Mesenteric fat pad (tissue), 1 donor: Measurements from ENCODE around the gene HRCT1. TPM values are rescaled to one million over a fixed set of nuclear protein-coding genes. Genes with fewer than 3 reads are reported as not detected.

Experiments
- DNase-seq: peaks from one replicate; pipeline ENCODE4 v3.0.0-alpha.2; 2020; ENCODE audit warnings: low spot score
- total RNA-seq: library from RNA; stranded (reverse); fragmentation: NEBNext Ultra II Directional; extraction: Animal tissue kit (Norgen Biotek cat#: 25700); gene quantifications from one replicate; pipeline ENCODE4 v1.2.1, GENCODE V29; 2021
- donor health status: DM: yes; HTN: yes; CAD: no.

The HRCT1 gene
- total RNA-seq, 1 donor from 2014 or later: 5.2 TPM

DNA sequence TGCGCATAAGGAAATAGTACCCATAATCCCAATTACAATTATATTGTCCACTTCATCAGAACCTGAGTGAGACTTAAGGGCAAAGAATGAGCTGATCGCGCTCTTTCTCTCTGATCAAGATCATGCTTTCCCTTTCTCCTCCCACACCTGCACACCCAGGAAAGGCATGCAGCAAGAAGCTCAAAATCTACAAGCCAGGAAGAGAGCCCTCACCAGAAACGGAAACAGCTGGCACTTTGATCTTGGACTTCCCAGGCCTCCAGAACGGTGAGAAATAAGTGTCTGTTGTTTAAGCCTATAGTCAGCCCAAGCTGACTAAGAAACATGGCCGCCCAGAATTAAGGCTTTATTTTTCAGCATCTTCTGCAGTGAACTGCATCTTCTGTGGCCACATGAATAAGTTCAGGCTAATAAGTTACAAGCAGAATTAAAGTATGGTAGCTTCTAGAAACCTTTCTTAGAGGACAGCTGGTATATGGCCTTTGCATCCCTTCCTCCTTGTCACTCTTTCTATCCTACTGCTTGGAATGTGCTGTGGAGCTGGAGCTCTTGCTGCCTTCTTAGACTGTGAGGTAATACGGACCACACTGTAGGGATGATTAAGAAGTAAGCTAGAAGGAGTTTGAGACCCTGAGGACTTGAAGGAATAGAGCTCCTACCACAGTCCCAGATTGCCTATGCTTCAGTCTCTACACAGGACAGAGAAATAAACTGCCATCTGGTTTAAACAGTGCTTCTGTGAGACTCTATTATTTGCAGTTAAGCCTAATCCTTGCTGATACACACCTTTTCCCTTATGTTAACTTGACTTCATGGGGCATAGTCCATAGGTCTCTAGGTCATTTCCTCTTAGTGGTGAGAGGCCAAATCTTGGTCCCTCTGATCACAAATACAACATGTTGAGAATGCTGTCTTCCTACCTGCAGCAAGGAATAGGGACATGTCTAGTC is 34.7 kb downstream of the HRCT1 start:
- no peak for DNase-seq

DNA sequence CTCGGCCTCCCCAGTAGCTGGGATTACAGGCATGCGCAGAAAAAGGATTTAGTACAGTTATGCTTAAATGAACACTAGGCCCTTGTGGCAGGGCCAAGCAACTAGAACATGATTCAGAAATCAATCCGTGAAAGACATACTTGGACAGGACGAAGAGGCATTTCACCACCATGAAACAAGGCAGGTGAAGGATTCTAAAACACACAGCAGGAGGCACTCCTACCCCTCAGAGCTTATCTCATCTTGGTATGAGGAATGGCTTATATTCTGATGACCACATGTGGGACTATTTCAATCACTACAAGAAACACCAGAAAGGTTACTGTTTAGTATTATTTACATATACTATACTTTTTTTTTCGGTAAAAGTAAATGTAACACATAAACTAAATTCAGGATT is 36.3 kb downstream of the HRCT1 start:
- no peak for DNase-seq

DNA sequence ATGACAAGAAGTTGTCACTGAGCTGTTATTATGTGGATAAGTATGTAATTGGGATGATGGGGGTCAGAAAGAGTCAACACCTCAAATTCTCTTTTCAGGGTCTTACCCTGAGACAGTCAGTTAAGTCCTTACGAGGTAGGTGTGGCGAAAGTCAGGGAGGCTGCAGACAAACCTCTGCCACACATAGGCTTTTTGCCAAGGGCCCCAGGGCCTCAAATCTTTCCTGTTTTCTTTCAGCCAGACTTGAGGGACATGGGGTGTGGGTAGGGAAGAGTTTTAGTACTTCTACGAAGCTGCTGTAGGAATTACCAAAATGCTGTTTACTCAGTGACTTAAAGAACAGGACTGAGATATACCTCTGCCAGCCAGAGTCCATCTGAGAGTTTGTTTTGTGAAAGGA is 38.2 kb downstream of the HRCT1 start:
- DNase-seq: no peak

DNA sequence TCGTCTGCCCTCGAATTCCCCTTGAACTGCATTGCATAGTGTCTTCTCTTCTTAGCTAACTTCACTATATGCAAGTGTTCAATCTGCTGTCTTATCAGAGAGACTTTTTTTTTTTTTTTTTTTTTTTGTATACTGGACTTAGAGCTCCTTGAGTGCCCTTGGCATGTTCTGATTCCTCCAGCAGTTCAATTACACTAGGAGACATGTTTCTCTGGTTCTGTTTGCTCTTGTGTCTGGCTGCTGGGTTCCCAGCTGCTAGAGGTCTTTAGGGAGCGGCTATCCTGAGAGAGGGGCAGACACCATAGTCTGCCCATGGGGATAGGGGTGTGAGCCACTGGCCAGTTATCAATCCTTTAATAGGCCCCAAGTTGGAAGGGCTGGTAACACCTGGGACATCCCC is 38.8 kb downstream of the HRCT1 start:
- no peak for DNase-seq

DNA sequence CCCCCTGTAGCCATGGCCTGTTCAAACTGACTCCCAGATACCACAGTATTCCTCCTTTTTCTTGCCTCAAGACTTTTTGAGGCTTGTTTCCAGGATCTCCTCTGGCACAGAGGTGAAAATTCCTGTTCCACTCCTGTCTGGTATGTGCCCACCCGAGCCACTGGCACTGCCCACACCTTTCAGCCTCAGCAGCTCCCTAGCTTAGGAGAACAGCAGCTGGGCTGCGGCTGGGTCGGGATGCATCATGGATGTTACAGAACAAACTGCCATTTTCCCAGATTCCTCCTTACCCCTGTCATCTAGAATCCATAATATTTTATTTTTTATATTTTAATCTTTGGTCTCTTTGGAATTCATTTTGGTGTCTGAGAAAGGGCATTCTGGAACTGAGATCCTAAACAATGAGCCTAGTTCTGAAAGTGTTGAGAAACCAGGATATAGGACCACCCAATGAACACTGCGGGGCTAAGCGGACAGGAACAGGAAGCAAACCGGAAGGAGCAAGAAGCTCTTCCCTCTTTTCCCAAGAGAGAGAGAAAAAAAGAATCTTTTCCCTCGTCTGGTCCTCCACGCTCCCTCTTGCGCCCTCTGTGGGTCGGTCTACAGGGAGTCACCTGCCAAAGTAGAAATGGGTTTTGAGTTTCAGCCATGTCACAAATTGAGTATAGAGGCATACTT is 39.5 kb downstream of the HRCT1 start:
- no peak for DNase-seq

DNA sequence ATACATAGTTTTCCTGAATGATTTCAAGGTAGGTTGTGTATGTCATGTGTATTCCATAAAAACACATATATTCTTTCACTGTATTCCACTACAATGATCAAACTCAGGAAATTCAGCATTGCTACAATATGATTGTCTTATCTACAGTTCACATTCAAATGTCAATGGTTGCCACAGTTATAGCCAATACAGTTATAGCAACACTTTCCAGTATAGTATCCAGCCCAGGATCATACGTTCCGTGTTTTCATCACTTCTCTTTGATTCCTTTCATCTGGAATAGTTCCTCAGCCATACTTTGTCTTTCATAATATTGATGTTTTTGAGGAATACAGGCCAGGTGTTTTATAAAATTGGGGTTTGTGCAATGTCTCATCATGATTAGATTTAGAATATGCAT is 42.4 kb downstream of the HRCT1 start:
- no peak for DNase-seq

DNA sequence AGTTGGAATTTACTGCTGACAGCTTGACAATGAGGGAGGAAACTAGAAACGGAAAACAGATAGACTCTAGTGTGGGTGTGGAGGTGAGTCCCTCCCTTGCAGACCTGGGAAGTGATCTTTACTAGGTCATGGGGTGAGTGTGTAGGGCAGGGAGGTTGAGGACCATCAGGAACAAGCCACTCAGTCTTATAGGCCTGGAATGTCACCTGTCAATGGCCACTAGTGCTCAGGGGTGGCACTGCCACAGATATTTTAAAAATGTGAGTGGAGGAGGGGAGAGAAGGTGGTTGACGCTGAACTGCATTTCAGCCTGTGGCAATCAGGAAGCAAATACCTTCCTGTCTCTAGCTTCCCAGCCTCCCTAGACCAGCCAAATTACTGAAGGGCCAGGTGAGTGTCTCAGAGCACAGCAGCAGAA is 42.9 kb downstream of the HRCT1 start:
- no peak for DNase-seq

DNA sequence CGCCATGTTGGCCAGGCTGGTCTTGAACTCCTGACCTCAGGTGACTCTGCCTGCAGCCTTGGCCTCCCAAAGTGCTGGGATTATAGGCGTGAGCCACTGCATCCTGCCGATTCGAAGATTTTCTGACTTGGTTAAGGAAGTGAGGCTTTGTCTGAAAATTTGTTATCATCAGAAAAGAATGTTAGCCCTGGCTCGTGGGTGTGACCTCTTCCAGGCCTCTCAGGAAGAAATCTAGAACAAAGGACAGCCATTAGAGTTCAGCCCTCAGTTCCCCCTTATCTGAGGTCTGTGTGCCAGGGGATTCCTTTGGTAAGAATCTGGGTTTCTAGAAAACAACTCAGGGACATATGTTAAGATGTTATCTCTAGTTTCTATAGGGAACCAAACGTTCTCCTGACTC is 45.7 kb downstream of the HRCT1 start:
- no peak for DNase-seq

DNA sequence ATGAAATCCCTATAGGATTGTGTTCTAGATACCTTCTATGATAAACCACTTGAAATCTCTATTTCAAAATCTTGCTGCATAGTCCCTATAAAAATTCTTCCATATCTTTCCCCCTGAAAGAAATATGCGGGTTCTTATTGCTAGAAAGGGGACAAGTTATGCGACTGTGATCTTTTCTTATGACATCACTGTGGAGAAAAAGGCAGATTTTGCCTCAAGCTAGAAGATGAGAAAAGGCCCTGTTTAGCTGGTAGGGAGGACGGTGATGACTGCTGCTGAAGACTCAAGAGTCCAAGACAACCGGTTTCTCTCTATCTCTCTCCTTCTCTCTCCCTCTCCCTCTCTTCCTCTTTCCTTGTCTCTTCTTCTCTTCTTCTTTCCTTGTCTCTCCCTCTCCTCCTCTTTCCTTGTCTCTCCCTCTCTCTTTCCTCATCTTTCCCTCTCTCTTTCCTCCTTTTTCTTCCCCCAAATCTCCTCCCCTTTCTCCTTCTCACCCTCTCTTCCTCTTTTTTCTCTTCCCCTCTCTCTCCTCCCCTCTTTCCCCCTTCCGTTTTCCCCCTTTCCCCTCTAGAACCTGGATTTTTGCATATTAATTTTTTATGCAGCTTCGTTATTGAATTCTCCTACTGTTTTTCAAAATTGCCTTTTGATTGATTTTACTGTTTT is 46.7 kb downstream of the HRCT1 start:
- no peak for DNase-seq

DNA sequence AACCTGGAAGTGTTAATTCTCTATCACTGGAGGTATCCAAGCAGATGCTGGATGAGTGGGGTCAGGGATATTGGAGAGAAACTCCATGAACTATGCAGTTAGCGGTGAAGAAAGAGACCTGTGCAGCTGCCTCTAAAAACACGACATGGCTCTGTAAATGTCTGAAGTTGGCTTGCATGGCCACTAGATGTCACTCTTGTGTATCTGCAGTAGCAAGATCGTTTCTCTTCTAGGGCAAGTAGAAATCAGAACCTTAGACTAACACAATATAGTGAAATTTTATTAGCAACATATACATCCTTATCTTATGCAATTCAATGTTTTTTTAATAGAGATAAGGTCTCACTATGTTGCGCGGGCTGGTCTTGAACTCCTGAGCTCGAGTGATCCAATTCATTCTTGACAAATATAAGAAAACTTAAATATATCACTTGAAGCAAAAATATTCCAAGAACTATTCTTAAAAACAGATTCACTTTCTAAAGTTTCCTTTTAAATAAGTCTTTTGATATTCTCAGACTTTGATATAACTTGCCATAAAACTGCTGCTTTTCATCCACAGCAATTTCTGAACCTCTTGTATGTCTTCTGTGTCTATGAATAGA is 49.0 kb downstream of the HRCT1 start:
- DNase-seq: no peak

DNA sequence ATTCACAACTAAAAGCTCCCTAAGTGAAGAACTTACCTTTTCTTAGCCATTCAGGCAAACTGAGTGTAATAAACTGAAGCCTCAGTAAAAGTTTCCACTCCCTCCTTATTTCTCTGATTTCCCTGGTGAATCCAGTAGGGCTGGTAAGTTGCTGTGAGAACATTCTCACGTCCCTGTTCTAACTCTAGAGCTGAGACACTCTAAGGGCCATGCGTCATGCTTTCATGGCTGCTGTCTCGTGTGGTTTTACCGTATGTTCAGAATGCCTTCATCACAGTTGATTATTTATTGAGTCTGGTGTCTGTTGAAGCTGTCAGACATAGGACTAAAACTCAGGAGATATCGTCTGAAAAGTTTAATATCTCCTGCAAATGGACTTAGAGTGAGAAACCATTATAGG is 50.6 kb downstream of the HRCT1 start:
- DNase-seq: no peak

Other genes starting within 250 kb of the HRCT1 start
- 19,106 TPM for gene RMRP, start 248.2 kb upstream of the HRCT1 start, total RNA-seq
- 103 TPM for gene CCDC107, start 247.9 kb upstream of the HRCT1 start, total RNA-seq
- gene ARHGEF39, start 241.0 kb upstream of the HRCT1 start, total RNA-seq: 0.58 TPM
- gene CA9, start 232.3 kb upstream of the HRCT1 start, total RNA-seq: not detected
- 244 TPM for gene TPM2, start 216.3 kb upstream of the HRCT1 start, total RNA-seq
- 622 TPM for gene TLN1, start 174.0 kb upstream of the HRCT1 start, total RNA-seq
- 42.5 TPM for gene CREB3, start 173.5 kb upstream of the HRCT1 start, total RNA-seq
- 54.5 TPM for gene GBA2, start 157.0 kb upstream of the HRCT1 start, total RNA-seq
- 25.0 TPM for gene RGP1, start 156.9 kb upstream of the HRCT1 start, total RNA-seq
- gene MSMP, start 151.9 kb upstream of the HRCT1 start, total RNA-seq: not detected
- 23.2 TPM for gene NPR2, start 114.6 kb upstream of the HRCT1 start, total RNA-seq
- gene SPAG8, start 93.9 kb upstream of the HRCT1 start, total RNA-seq: 0.61 TPM
- gene HINT2, start 91.2 kb upstream of the HRCT1 start, total RNA-seq: 42.7 TPM
- not detected for gene FAM221B, start 77.5 kb upstream of the HRCT1 start, total RNA-seq
- gene TMEM8B, start 77.0 kb upstream of the HRCT1 start, total RNA-seq: 6.7 TPM
- gene OR13J1, start 35.8 kb upstream of the HRCT1 start, total RNA-seq: not detected
- gene SPAAR, start 3.3 kb downstream of the HRCT1 start, total RNA-seq: 25.3 TPM
- not detected for gene OR2S2, start 52.0 kb downstream of the HRCT1 start, total RNA-seq
- 18.5 TPM for gene RECK, start 130.7 kb downstream of the HRCT1 start, total RNA-seq
- gene GLIPR2, start 230.5 kb downstream of the HRCT1 start, total RNA-seq: 81.7 TPM